SK-N-SH (cell line): ENCODE data around the gene MAGI2. TPM values are rescaled to one million over a fixed set of nuclear protein-coding genes. Genes with fewer than 3 reads are reported as not detected.

Experiments used
- CTCF ChIA-PET: fragments of 300-600, 350-600 bp; formaldehyde crosslinking; extraction: SDS; loops from one replicate; lab custom pipeline; 2021; lab: Yijun Ruan, JAX
- POLR2A ChIA-PET: fragments of 350-600 bp; sonication (Branson Sonifier 250); formaldehyde crosslinking; extraction: SDS; loops from one replicate; lab custom pipeline; 2020; ENCODE audit warnings: antibody characterized with exemption, inconsistent platforms; lab: Yijun Ruan, JAX
- DNase-seq: peaks from one replicate; pipeline ENCODE4 v3.0.0; 2012
- H2AFZ ChIP-seq: fragments of 200-600 bp; sonication (generic); 2 replicates; pipeline ENCODE4 v1.8.1; 2016; ENCODE audit warnings: antibody characterized with exemption, mild to moderate bottlenecking, low read depth
- H3F3A ChIP-seq: fragments of 200-600 bp; sonication (generic); replicated peaks from 2 replicates; pipeline ENCODE3; 2016; ENCODE audit warnings: antibody characterized with exemption, mild to moderate bottlenecking; ENCODE audit not compliant: insufficient read depth
- H3K27ac ChIP-seq, 2 experiments: fragments of 200-500 bp in 1 of 2; fragments of 200-600 bp in 1 of 2; sonication (Bioruptor generic) in 1 of 2; sonication (generic), shearing (Covaris generic) in 1 of 2; 2 replicates each; pipeline versions ENCODE4 v1.5.1 to v1.6.1; 2014 to 2016; ENCODE audit warnings: low read depth in 2 of 2, inconsistent platforms in 1 of 2, low read length in 1 of 2, mild to moderate bottlenecking in 1 of 2, mixed read lengths in 1 of 2
- H3K27me3 ChIP-seq: fragments of 200-600 bp; sonication (generic), shearing (Covaris generic); 2 replicates; pipeline ENCODE4 v1.6.1; 2016; ENCODE audit warnings: mixed run types; ENCODE audit not compliant: insufficient read depth
- H3K36me3 ChIP-seq, 2 experiments: fragments of 200-500 bp in 1 of 2; fragments of 200-600 bp in 1 of 2; sonication (Bioruptor generic) in 1 of 2; sonication (generic) in 1 of 2; replicated peaks in 1 of 2; 2 replicates each; pipeline versions ENCODE3 to v1.5.1; 2014 to 2016; ENCODE audit warnings: low read length in 1 of 2, mild to moderate bottlenecking in 1 of 2; ENCODE audit not compliant: insufficient read depth in 2 of 2, control insufficient read depth in 1 of 2
- H3K4me1 ChIP-seq, 2 experiments: fragments of 200-500 bp in 1 of 2; fragments of 200-600 bp in 1 of 2; sonication (Bioruptor generic) in 1 of 2; sonication (generic), shearing (Covaris generic) in 1 of 2; 2 replicates each; pipeline versions ENCODE4 v1.5.1 to v1.6.1; 2014 to 2016; ENCODE audit warnings: low read depth in 1 of 2, low read length in 1 of 2, mixed run types in 1 of 2; ENCODE audit not compliant: insufficient read depth in 2 of 2, control insufficient read depth in 1 of 2
- H3K4me2 ChIP-seq: fragments of 200-600 bp; sonication (generic), shearing (Covaris generic); 2 replicates; pipeline ENCODE4 v1.6.1; 2017; ENCODE audit warnings: mixed run types
- H3K4me3 ChIP-seq, 2 experiments: fragments of 200-500 bp in 1 of 2; fragments of 200-600 bp in 1 of 2; sonication (Bioruptor generic) in 1 of 2; sonication (generic), shearing (Covaris generic) in 1 of 2; 2 replicates each; pipeline versions ENCODE4 v1.5.1 to v1.8.1; 2014 to 2016; ENCODE audit warnings: low read depth in 2 of 2, inconsistent platforms in 1 of 2, low read length in 1 of 2, mild to moderate bottlenecking in 1 of 2, mixed read lengths in 1 of 2, moderate library complexity in 1 of 2
- H3K79me2 ChIP-seq: fragments of 200-600 bp; sonication (generic); 2 replicates; pipeline ENCODE4 v1.8.1; 2017; ENCODE audit warnings: mild to moderate bottlenecking; ENCODE audit not compliant: insufficient read depth
- H3K9ac ChIP-seq: fragments of 200-600 bp; sonication (generic); 2 replicates; pipeline ENCODE4 v1.6.1; 2017; ENCODE audit warnings: mixed run types
- H3K9me2 ChIP-seq: fragments of 200-600 bp; sonication (generic); 2 replicates; pipeline ENCODE4 v1.6.1; 2017; ENCODE audit warnings: mixed run types
- H3K9me3 ChIP-seq: fragments of 200-600 bp; sonication (generic); 2 replicates; pipeline ENCODE4 v1.6.1; 2017; ENCODE audit warnings: mixed run types, mild to moderate bottlenecking, moderate library complexity
- H4K20me1 ChIP-seq: fragments of 200-600 bp; sonication (generic); 2 replicates; pipeline ENCODE4 v1.6.1; 2017; ENCODE audit warnings: mild to moderate bottlenecking, mixed run types; ENCODE audit not compliant: insufficient read depth
- CHD2 ChIP-seq: fragments of 150-350 bp; IDR thresholded peaks from 2 replicates; pipeline ENCODE4 v1.6.1; 2018; ENCODE audit warnings: low read length; ENCODE audit not compliant: partially characterized antibody
- FOSL2 ChIP-seq: IDR thresholded peaks from 2 replicates; pipeline ENCODE4 v1.4.0; 2012; ENCODE audit warnings: low read depth, mild to moderate bottlenecking, moderate library complexity, borderline replicate concordance
- FOXJ3 ChIP-seq: sonication (generic); formaldehyde crosslinking; IDR thresholded peaks from 2 replicates; pipeline ENCODE4 v1.5.1; 2020; ENCODE audit warnings: mild to moderate bottlenecking, missing genetic modification reagents
- FOXM1 ChIP-seq: IDR thresholded peaks from 2 replicates; pipeline ENCODE4 v1.4.0; 2012; ENCODE audit warnings: low read depth, mild to moderate bottlenecking
- GATA2 ChIP-seq: sonication (generic); formaldehyde crosslinking; IDR thresholded peaks from 2 replicates; pipeline ENCODE4 v1.5.0; 2020; ENCODE audit warnings: mild to moderate bottlenecking, missing genetic modification reagents
- IRF3 ChIP-seq: fragments of 150-350 bp; IDR thresholded peaks from 2 replicates; pipeline ENCODE4 v1.6.1; 2016; ENCODE audit warnings: mild to moderate bottlenecking, low read depth, low read length
- JUND ChIP-seq: IDR thresholded peaks from 2 replicates; pipeline ENCODE4 v1.4.0; 2012
- MEF2A ChIP-seq: IDR thresholded peaks from 2 replicates; pipeline ENCODE4 v1.4.0; 2012; ENCODE audit warnings: low read depth, borderline replicate concordance
- MXI1 ChIP-seq: IDR thresholded peaks from 2 replicates; pipeline ENCODE4 v1.6.1; 2012; ENCODE audit warnings: mild to moderate bottlenecking, low read depth, low read length, improper control_type of control experiment
- NRF1 ChIP-seq: IDR thresholded peaks from 2 replicates; pipeline ENCODE4 v1.6.1; 2012; ENCODE audit warnings: low read depth, mild to moderate bottlenecking, low read length
- POLR2AphosphoS5 ChIP-seq: IDR thresholded peaks from 2 replicates; pipeline ENCODE4 v1.6.1; 2012; ENCODE audit warnings: low read depth, low read length
- RXRA ChIP-seq: IDR thresholded peaks from 2 replicates; pipeline ENCODE4 v1.4.0; 2012; ENCODE audit warnings: low read depth, mild to moderate bottlenecking, borderline replicate concordance
- SIN3A ChIP-seq: IDR thresholded peaks from 2 replicates; pipeline ENCODE4 v1.6.1; 2012; ENCODE audit warnings: low read depth, mild to moderate bottlenecking, low read length, moderate library complexity, borderline replicate concordance
- TAF1 ChIP-seq: IDR thresholded peaks from 2 replicates; pipeline ENCODE4 v1.6.1; 2012; ENCODE audit warnings: low read depth, mild to moderate bottlenecking, low read length, moderate library complexity, borderline replicate concordance
- USF1 ChIP-seq: IDR thresholded peaks from 2 replicates; pipeline ENCODE4 v1.4.0; 2012; ENCODE audit warnings: low read depth, borderline replicate concordance
- ZBTB33 ChIP-seq: IDR thresholded peaks from 2 replicates; pipeline ENCODE4 v1.4.0; 2012; ENCODE audit warnings: low read depth, borderline replicate concordance
- polyA plus RNA-seq, 3 experiments: library from polyadenylated mRNA; depleted of rRNA; stranded (reverse); fragments of >200 nt; gene quantifications; 2 replicates each; pipeline ENCODE4 v1.2.3, GENCODE V29; 2012

Gene MAGI2
- polyA plus RNA-seq, 1 of the 3 experiments (the other 2 are of a cell fraction), result 1.1 TPM

GRCh38 chr7:78115876-78116275 lies 1337.6 kb downstream of the MAGI2 start:
- no peak overlapping the region for H3K4me2 ChIP-seq
- no peaks in the 10 kb centered on the region for H3K79me2 ChIP-seq
- CTCF ChIA-PET, result interaction anchor here (1.0 to 1.2 kb wide), 2 partner anchors 23 to 458 kb away, joined by 3 read pairs; no protein-coding TSS in a partner anchor

More at GRCh38 chr7:78115876-78116275, 1337.6 kb downstream of the MAGI2 start:
- no peak overlapping the region for H3K4me3 ChIP-seq
- H3K27ac ChIP-seq, result no peak overlapping the region
- no peaks in the 10 kb centered on the region for H3K27me3 ChIP-seq
- no peak for TF ChIP-seq MXI1
- no peak for TF ChIP-seq ZBTB33
- TF ChIP-seq POLR2AphosphoS5, result no peak
- no peak for TF ChIP-seq NRF1
- TF ChIP-seq FOSL2, result no peak
- TF ChIP-seq GATA2 (CRISPR knock-in tag), result no peak
- TF ChIP-seq MEF2A, result no peak
- TF ChIP-seq TAF1, result no peak
- TF ChIP-seq JUND, result no peak
- no peak for TF ChIP-seq USF1
- no peak for TF ChIP-seq IRF3
- no peak for TF ChIP-seq FOXJ3 (CRISPR knock-in tag)
- no peak for TF ChIP-seq FOXM1
- no peak for TF ChIP-seq RXRA
- TF ChIP-seq SIN3A, result no peak
- no peak for TF ChIP-seq CHD2
- no peaks in the 10 kb centered on the region for H3K9me3 ChIP-seq
- H3K9me2 ChIP-seq, result no peaks in the 10 kb centered on the region
- peaks cover 0 to 10% of the 10 kb centered on the region in 2 experiments; a peak in 1 of 4 replicates for H3K4me1 ChIP-seq
- H3F3A ChIP-seq, result no peaks in the 10 kb centered on the region
- no peaks in the 10 kb centered on the region for H4K20me1 ChIP-seq
- H3K9ac ChIP-seq, result no peak overlapping the region
- H3K36me3 ChIP-seq, result no peaks in the 10 kb centered on the region
- POLR2A ChIA-PET, result no interaction called here
- no peak overlapping the region for H2AFZ ChIP-seq
- no peak for DNase-seq
